IMR-90 (cell line): ENCODE measurements around the gene ZNF3. TPM values are rescaled to one million over a fixed set of nuclear protein-coding genes. Genes with fewer than 3 reads are reported as not detected.
A peak's percentile ranks its signal among the peaks of the same experiment; 100 is the strongest.

Experiments
- ATAC-seq: fragments of 200-7000 bp; cut with Tn5 transposase; 2 replicates; pipeline ENCODE4 v1.9.1; 2020; ENCODE audit warnings: low read depth, mild to moderate bottlenecking, moderate library complexity
- BruUV-seq: library from RNA; stranded (reverse); fragments of 400-500 nt; replicated peaks from 2 replicates; lab custom pipeline; 2021; lab: Mats Ljungman, UMichigan
- CTCF ChIA-PET: fragments of 300-600 bp; formaldehyde crosslinking; extraction: SDS; loops from one replicate; lab custom pipeline; 2021; ENCODE audit warnings: antibody characterized with exemption; lab: Yijun Ruan, JAX
- POLR2A ChIA-PET: fragments of 300-600 bp; sonication (Branson Sonifier 250); formaldehyde crosslinking; loops from one replicate; lab custom pipeline; 2022; ENCODE audit warnings: antibody characterized with exemption; ENCODE audit not compliant: unreplicated experiment; lab: Charles Lee
- DNase-seq: peaks from one replicate; pipeline ENCODE4 v3.0.0; 2013
- H2AFZ ChIP-seq: replicated peaks from 2 replicates; pipeline ENCODE3; 2013; ENCODE audit warnings: low read length, mild to moderate bottlenecking; ENCODE audit not compliant: poor library complexity
- H2AK5ac ChIP-seq: 2 replicates; pipeline ENCODE4 v1.6.1; 2013; ENCODE audit warnings: low read depth, low read length, inconsistent platforms
- H2AK9ac ChIP-seq: replicated peaks from 2 replicates; pipeline ENCODE3; 2013; ENCODE audit warnings: mild to moderate bottlenecking, low read depth, low read length, moderate library complexity; ENCODE audit not compliant: poor library complexity
- H2BK120ac ChIP-seq: 2 replicates; pipeline ENCODE4 v1.6.1; 2013; ENCODE audit warnings: low read depth, low read length, inconsistent platforms
- H2BK15ac ChIP-seq: 3 replicates; pipeline ENCODE4 v1.6.1; 2013; ENCODE audit warnings: low read depth, low read length, inconsistent platforms
- H2BK20ac ChIP-seq: 2 replicates; pipeline ENCODE4 v1.6.1; 2013; ENCODE audit warnings: low read depth, mild to moderate bottlenecking, inconsistent platforms, low read length, moderate library complexity
- H2BK5ac ChIP-seq: 2 replicates; pipeline ENCODE4 v1.6.1; 2013; ENCODE audit warnings: mild to moderate bottlenecking, low read depth, low read length, inconsistent platforms; ENCODE audit not compliant: poor library complexity, severe bottlenecking
- H3K14ac ChIP-seq: replicated peaks from 2 replicates; pipeline ENCODE4 v1.6.1; 2013; ENCODE audit warnings: low read depth, low read length, inconsistent platforms
- H3K18ac ChIP-seq: 2 replicates; pipeline ENCODE4 v1.6.1; 2013; ENCODE audit warnings: low read depth, low read length, control low read depth
- H3K23ac ChIP-seq: 2 replicates; pipeline ENCODE4 v1.6.1; 2013; ENCODE audit warnings: low read depth, low read length, inconsistent platforms
- H3K27ac ChIP-seq: 2 replicates; pipeline ENCODE4 v1.5.1; 2013; ENCODE audit warnings: mild to moderate bottlenecking, control low read depth, low read length; ENCODE audit not compliant: insufficient read depth
- H3K27me3 ChIP-seq: 2 replicates; pipeline ENCODE4 v1.6.1; 2013; ENCODE audit warnings: low read length; ENCODE audit not compliant: control insufficient read depth, insufficient read depth
- H3K36me3 ChIP-seq: 2 replicates; pipeline ENCODE4 v1.6.1; 2013; ENCODE audit warnings: low read length, mixed read lengths; ENCODE audit not compliant: control insufficient read depth, insufficient read depth
- H3K4ac ChIP-seq: 2 replicates; pipeline ENCODE4 v1.6.1; 2013; ENCODE audit warnings: low read depth, low read length, inconsistent platforms
- H3K4me1 ChIP-seq: 2 replicates; pipeline ENCODE4 v1.6.1; 2013; ENCODE audit warnings: low read length, mixed read lengths; ENCODE audit not compliant: control insufficient read depth, insufficient read depth
- H3K4me2 ChIP-seq: 2 replicates; pipeline ENCODE4 v1.6.1; 2013; ENCODE audit warnings: low read depth, mild to moderate bottlenecking, control low read depth, low read length, moderate library complexity
- H3K4me3 ChIP-seq: 2 replicates; pipeline ENCODE4 v1.5.1; 2013; ENCODE audit warnings: low read depth, mild to moderate bottlenecking, control low read depth, low read length, moderate library complexity; ENCODE audit not compliant: insufficient read depth
- H3K56ac ChIP-seq: 2 replicates; pipeline ENCODE4 v1.6.1; 2013; ENCODE audit warnings: low read length, inconsistent platforms; ENCODE audit not compliant: insufficient read depth; ENCODE audit errors: extremely low read depth
- H3K79me1 ChIP-seq, 2 experiments: 2 replicates each; pipeline ENCODE4 v1.6.1; 2013; ENCODE audit warnings: low read length in 2 of 2, inconsistent platforms in 1 of 2, low read depth in 1 of 2
- H3K9ac ChIP-seq: 2 replicates; pipeline ENCODE4 v1.6.1; 2013; ENCODE audit warnings: low read depth, low read length, control low read depth
- H3K9me1 ChIP-seq: 2 replicates; pipeline ENCODE4 v1.6.1; 2013; ENCODE audit warnings: low read length, inconsistent platforms; ENCODE audit not compliant: insufficient read depth
- H3K9me3 ChIP-seq: 2 replicates; pipeline ENCODE4 v1.6.1; 2013; ENCODE audit warnings: low read length; ENCODE audit not compliant: control insufficient read depth, insufficient read depth
- H4K20me1 ChIP-seq: 2 replicates; pipeline ENCODE4 v1.6.1; 2013; ENCODE audit warnings: low read length, inconsistent platforms; ENCODE audit not compliant: insufficient read depth
- H4K5ac ChIP-seq: 2 replicates; pipeline ENCODE4 v1.6.1; 2013; ENCODE audit warnings: mild to moderate bottlenecking, low read depth, low read length, control low read depth
- H4K8ac ChIP-seq, 2 experiments: 2 replicates each; pipeline ENCODE4 v1.6.1; 2013; ENCODE audit warnings: low read depth in 2 of 2, low read length in 2 of 2, control low read depth in 1 of 2, inconsistent platforms in 1 of 2
- H4K91ac ChIP-seq: 2 replicates; pipeline ENCODE4 v1.6.1; 2013; ENCODE audit warnings: low read depth, low read length, inconsistent platforms; ENCODE audit not compliant: insufficient read depth
- BHLHE40 ChIP-seq: fragments of 150-350 bp; IDR thresholded peaks from 2 replicates; pipeline ENCODE4 v1.6.1; 2016; ENCODE audit warnings: mild to moderate bottlenecking, low read depth, low read length
- CEBPB ChIP-seq: IDR thresholded peaks from 2 replicates; pipeline ENCODE4 v1.6.1; 2012; ENCODE audit warnings: low read depth, low read length, improper control_type of control experiment
- CHD1 ChIP-seq: IDR thresholded peaks from 2 replicates; pipeline ENCODE4 v1.6.1; 2012; ENCODE audit warnings: low read depth, low read length, improper control_type of control experiment
- CTCF ChIP-seq: conservative IDR thresholded peaks from 2 replicates; pipeline ENCODE4 v1.5.1; 2012; ENCODE audit warnings: mild to moderate bottlenecking, low read depth, low read length, improper control_type of control experiment
- ELK1 ChIP-seq: fragments of 150-350 bp; IDR thresholded peaks from 2 replicates; pipeline ENCODE4 v1.6.1; 2016; ENCODE audit warnings: low read depth, mild to moderate bottlenecking, low read length, moderate library complexity, borderline replicate concordance
- FOS ChIP-seq: fragments of 150-350 bp; IDR thresholded peaks from 2 replicates; pipeline ENCODE4 v1.6.1; 2016; ENCODE audit warnings: low read depth, low read length
- MAFK ChIP-seq: IDR thresholded peaks from 2 replicates; pipeline ENCODE4 v1.6.1; 2012; ENCODE audit warnings: low read depth, low read length, improper control_type of control experiment
- MAZ ChIP-seq: IDR thresholded peaks from 2 replicates; pipeline ENCODE4 v1.6.1; 2012; ENCODE audit warnings: low read depth, mild to moderate bottlenecking, low read length, improper control_type of control experiment, moderate library complexity, borderline replicate concordance
- NFE2L2 ChIP-seq: fragments of 150-350 bp; IDR thresholded peaks from 2 replicates; pipeline ENCODE4 v1.6.1; 2016; ENCODE audit warnings: low read depth, mild to moderate bottlenecking, low read length
- POLR2A ChIP-seq: IDR thresholded peaks from 2 replicates; pipeline ENCODE4 v1.6.1; 2012; ENCODE audit warnings: mild to moderate bottlenecking, low read depth, low read length
- RAD21 ChIP-seq: IDR thresholded peaks from 2 replicates; pipeline ENCODE4 v1.6.1; 2012; ENCODE audit warnings: low read length, improper control_type of control experiment
- RCOR1 ChIP-seq: IDR thresholded peaks from 2 replicates; pipeline ENCODE4 v1.6.1; 2012; ENCODE audit warnings: mild to moderate bottlenecking, low read length, improper control_type of control experiment; ENCODE audit not compliant: insufficient replicate concordance
- RFX5 ChIP-seq: IDR thresholded peaks from 2 replicates; pipeline ENCODE4 v1.8.0; 2012; ENCODE audit warnings: low read depth, mild to moderate bottlenecking, low read length, moderate library complexity
- SMC3 ChIP-seq: fragments of 150-350 bp; IDR thresholded peaks from 2 replicates; pipeline ENCODE4 v1.6.1; 2016; ENCODE audit warnings: low read depth, mild to moderate bottlenecking, antibody characterized with exemption, low read length, moderate library complexity
- USF2 ChIP-seq: fragments of 150-350 bp; IDR thresholded peaks from 2 replicates; pipeline ENCODE4 v1.6.1; 2017; ENCODE audit warnings: mild to moderate bottlenecking, antibody characterized with exemption, low read length, low read depth
- WGBS, 2 experiments: methylation state at CpG; one replicate each; pipeline versions ENCODE4 v1.1.5 to v1.1.7; 2013; ENCODE audit warnings: missing lambda C conversion rate in 2 of 2; ENCODE audit not compliant: insufficient read length in 1 of 2; ENCODE audit errors: extremely low coverage in 2 of 2; 5-methylcytosine and 5-hydroxymethylcytosine counted together
- dilution Hi-C: fragments of 300-500 bp; cut with HindIII; formaldehyde crosslinking; loops from one replicate; pipeline ENCODE4 v1.14.3; 2018; ENCODE audit warnings: low sequenced_read_pairs; ENCODE audit not compliant: unreplicated experiment
- in situ Hi-C: fragments of 300-500 bp; cut with MboI; formaldehyde crosslinking; loops from 3 replicates; pipeline ENCODE4 v1.14.3; 2019; ENCODE audit warnings: low sequenced_read_pairs, inconsistent platforms, mixed read lengths
- intact Hi-C: fragments of 100-400 bp; cut with micrococcal nuclease; formaldehyde crosslinking; loops from 2 replicates; pipeline ENCODE4 v1.10.0; 2022
- polyA plus RNA-seq, 3 experiments: library from polyadenylated mRNA; depleted of rRNA; stranded (reverse); fragments of >200 nt; gene quantifications; 2 replicates each; pipeline ENCODE4 v1.2.3, GENCODE V29; 2012; ENCODE audit warnings: low replicate concordance in 1 of 3
- total RNA-seq: library from RNA; depleted of rRNA; stranded (reverse); fragments of >200 nt; gene quantifications from 2 replicates; pipeline ENCODE4 v1.2.3, GENCODE V29; 2012

The ZNF3 gene
- total and polyA plus RNA-seq, 2 of the 4 experiments (the other 2 are of a cell fraction): 24.8 to 30.8 TPM

- H4K91ac ChIP-seq: no peak overlapping the region
- no peak overlapping the region for H3K4me3 ChIP-seq
- WGBS, 2 experiments: 85% methylated on average over 3 of the region's 10 CpGs; no CpG with 5 or more reads in 1 of the 2 experiments
- H3K23ac ChIP-seq: no peak overlapping the region
- in situ Hi-C loops (no loop called here), dilution Hi-C loops (no loop called here), intact Hi-C loops (no loop called here)
- no peak overlapping the region for H2BK20ac ChIP-seq
- no peak for ATAC-seq
- BruUV-seq: TSS peak; percentile 67
- H2AFZ ChIP-seq: no peak overlapping the region
- H2BK120ac ChIP-seq: no peak overlapping the region
- no peak overlapping the region for H2BK5ac ChIP-seq
- H2AK9ac ChIP-seq: no peak overlapping the region
- H3K14ac ChIP-seq: no peak overlapping the region
- H3K56ac ChIP-seq: no peak overlapping the region
- TF ChIP-seq CEBPB: no peak
- no peak for TF ChIP-seq CHD1
- no peak for TF ChIP-seq MAZ
- TF ChIP-seq SMC3: no peak
- no peak for TF ChIP-seq RFX5
- no peak for TF ChIP-seq CTCF
- no peak for TF ChIP-seq RAD21
- TF ChIP-seq USF2: no peak
- no peak for TF ChIP-seq RCOR1
- no peak for TF ChIP-seq NFE2L2
- no peak for TF ChIP-seq MAFK
- no peak for TF ChIP-seq FOS
- TF ChIP-seq BHLHE40: no peak
- no peak for TF ChIP-seq ELK1
- no peak for TF ChIP-seq POLR2A
- no peak overlapping the region for H3K4ac ChIP-seq
- H3K9me1 ChIP-seq: peaks cover 5% of the 10 kb centered on the region; the same call in 1 of the 2 replicates
- no peak overlapping the region for H4K8ac ChIP-seq
- peaks cover 15% of the 10 kb centered on the region for H3K4me1 ChIP-seq
- H2BK15ac ChIP-seq: no peak overlapping the region
- CTCF ChIA-PET: no interaction called here
- H3K4me2 ChIP-seq: no peak overlapping the region
- no peak overlapping the region for H3K18ac ChIP-seq
- H3K79me1 ChIP-seq: peaks cover 33 to 71% of the 10 kb centered on the region in 2 experiments
- no peaks in the 10 kb centered on the region for H3K27me3 ChIP-seq
- H3K9ac ChIP-seq: no peak overlapping the region
- DNase-seq: no peak
- H3K9me3 ChIP-seq: no peaks in the 10 kb centered on the region
- H3K27ac ChIP-seq: no peak overlapping the region
- H4K5ac ChIP-seq: no peak overlapping the region; the same call in 1 of the 2 replicates
- POLR2A ChIA-PET: no interaction called here
- no peak overlapping the region for H2AK5ac ChIP-seq
- H4K20me1 ChIP-seq: peaks cover 7% of the 10 kb centered on the region
- H3K36me3 ChIP-seq: peaks cover 51% of the 10 kb centered on the region
These were observed 17.4 kb upstream of the ZNF3 start for GRCh38 chr7:100098913-100099312.
